Spleen (tissue), 7 donors: ENCODE results near the gene ZMYM4.

Experiments
- CTCF ChIP-seq, 11 experiments: fragments of 200-600 bp in 7 of 11; fragments of 450-650 bp in 4 of 11; sonication (generic) in 4 of 11; IDR thresholded peaks in 8 of 11; conservative IDR thresholded peaks in 3 of 11; 1 replicate in 7 of 11; 2 replicates in 4 of 11; pipeline versions ENCODE4 v1.4.0 to v1.8.0; 2016 to 2021; ENCODE audit warnings: antibody characterized with exemption in 11 of 11, inconsistent platforms in 4 of 11, mild to moderate bottlenecking in 1 of 11
- POLR2A ChIP-seq, 3 donors: fragments of 450-650 bp; IDR thresholded peaks; one replicate each; pipeline ENCODE4 v1.5.1; 2017; ENCODE audit warnings: antibody characterized with exemption in 3 of 3, mild to moderate bottlenecking in 1 of 3
- POLR2AphosphoS5 ChIP-seq, 3 donors: sonication (generic); formaldehyde crosslinking; IDR thresholded peaks; one replicate each; pipeline ENCODE4 v1.5.1; 2017; ENCODE audit warnings: antibody characterized with exemption in 3 of 3
- donor health status: DM: no; HTN: no; CAD: no; lungs with moderate emphysema.
- donor health status: DM: no; HTN: no; CAD: no.
- donor health status: DM: no; HTN: no; CAD: no.

GRCh38 chr1:35386290-35386689 is 117.8 kb downstream of the ZMYM4 start:
- TF ChIP-seq CTCF (IDR thresholded peaks at IDR 0.05 in 8 of 11, conservative IDR thresholded peaks at IDR 0.05 in 3 of 11) (no peak), POLR2AphosphoS5 (IDR thresholded peaks at IDR 0.05) (no peak), POLR2A (IDR thresholded peaks at IDR 0.05) (no peak)
